GM18526 (cell line): Measurements from ENCODE around the gene LASP1.

Experiments used
- POLR2A ChIP-seq: IDR thresholded peaks from 3 replicates; pipeline ENCODE4 v1.6.1; 2011; ENCODE audit not compliant: insufficient read length; ENCODE audit errors: extremely low read depth

The LASP1 gene

GRCh38 chr17:38970128-38970527 is 100.3 kb downstream of the LASP1 start:
- TF ChIP-seq POLR2A, result no peak

- no peak for TF ChIP-seq POLR2A
These were observed 100.9 kb downstream of the LASP1 start for GRCh38 chr17:38970804-38971203.
